ENCODE data around the gene PRDM16.

Gene PRDM16

GRCh38 chr1:3136532-3136931 lies 67.5 kb downstream of the PRDM16 start:
- in situ Hi-C loops (cut with HindIII; ENCODE audit: low sequenced_read_pairs) = no loop called here

GRCh38 chr1:3137111-3138100 lies 68.4 kb downstream of the PRDM16 start:
- in situ Hi-C loops (cut with HindIII; ENCODE audit: low sequenced_read_pairs) = no loop called here

- in situ Hi-C loops (cut with HindIII; ENCODE audit: low sequenced_read_pairs) = no loop called here
Measured at GRCh38 chr1:3138623-3139151, 69.7 kb downstream of the PRDM16 start.

GRCh38 chr1:3139451-3139852 lies 70.4 kb downstream of the PRDM16 start:
- in situ Hi-C loops (cut with HindIII; ENCODE audit: low sequenced_read_pairs) = no loop called here

- in situ Hi-C loops (cut with HindIII; ENCODE audit: low sequenced_read_pairs) = no loop called here
Measured at GRCh38 chr1:3139871-3140361, 70.9 kb downstream of the PRDM16 start.

GRCh38 chr1:3140437-3140836 lies 71.4 kb downstream of the PRDM16 start:
- in situ Hi-C loops (cut with HindIII; ENCODE audit: low sequenced_read_pairs) = no loop called here

GRCh38 chr1:3141129-3141528 lies 72.1 kb downstream of the PRDM16 start:
- in situ Hi-C loops (cut with HindIII; ENCODE audit: low sequenced_read_pairs) = no loop called here

- in situ Hi-C loops (cut with HindIII; ENCODE audit: low sequenced_read_pairs) = no loop called here
Measured at GRCh38 chr1:3141836-3142235, 72.8 kb downstream of the PRDM16 start.

- in situ Hi-C loops (cut with HindIII; ENCODE audit: low sequenced_read_pairs) = no loop called here
Measured at GRCh38 chr1:3142236-3142635, 73.2 kb downstream of the PRDM16 start.

- in situ Hi-C loops (cut with HindIII; ENCODE audit: low sequenced_read_pairs) = no loop called here
Measured at GRCh38 chr1:3142751-3143150, 73.7 kb downstream of the PRDM16 start.

GRCh38 chr1:3145532-3146325 lies 76.7 kb downstream of the PRDM16 start:
- in situ Hi-C loops (cut with HindIII; ENCODE audit: low sequenced_read_pairs) = no loop called here

- in situ Hi-C loops (cut with HindIII; ENCODE audit: low sequenced_read_pairs) = no loop called here
Measured at GRCh38 chr1:3146458-3146857, 77.5 kb downstream of the PRDM16 start.

- in situ Hi-C loops (cut with HindIII; ENCODE audit: low sequenced_read_pairs) = no loop called here
Measured at GRCh38 chr1:3146907-3147306, 77.9 kb downstream of the PRDM16 start.

GRCh38 chr1:3148171-3148570 lies 79.2 kb downstream of the PRDM16 start:
- in situ Hi-C loops (cut with HindIII; ENCODE audit: low sequenced_read_pairs) = no loop called here

- in situ Hi-C loops (cut with HindIII; ENCODE audit: low sequenced_read_pairs) = no loop called here
Measured at GRCh38 chr1:3149277-3149676, 80.3 kb downstream of the PRDM16 start.

- in situ Hi-C loops (cut with HindIII; ENCODE audit: low sequenced_read_pairs) = no loop called here
Measured at GRCh38 chr1:3151456-3151855, 82.5 kb downstream of the PRDM16 start.

- in situ Hi-C loops (cut with HindIII; ENCODE audit: low sequenced_read_pairs) = no loop called here
Measured at GRCh38 chr1:3152143-3152542, 83.1 kb downstream of the PRDM16 start.

- in situ Hi-C loops (cut with HindIII; ENCODE audit: low sequenced_read_pairs) = no loop called here
Measured at GRCh38 chr1:3153197-3153596, 84.2 kb downstream of the PRDM16 start.

GRCh38 chr1:3153902-3154795 lies 85.1 kb downstream of the PRDM16 start:
- in situ Hi-C loops (cut with HindIII; ENCODE audit: low sequenced_read_pairs) = no loop called here
